ENCODE measurements around the gene SH3TC1.

The SH3TC1 gene

GRCh38 chr4:8240211-8241041 lies 41.3 kb downstream of the SH3TC1 start:
- no peak overlapping the region for H3K27ac ChIP-seq (ENCODE audit: low read depth, low read length)
- H3K9me2 ChIP-seq (replicated peaks; ENCODE audit: control insufficient read depth, low read length), result no peaks in the 10 kb centered on the region
- no peak overlapping the region for H3K4me2 ChIP-seq (ENCODE audit: low read length)
- no peaks in the 10 kb centered on the region for H3K79me2 ChIP-seq (ENCODE audit: control insufficient read depth, low read length)
- no peaks in the 10 kb centered on the region for H3K27me3 ChIP-seq (ENCODE audit: control insufficient read depth, low read length)
- H3K4me1 ChIP-seq (ENCODE audit: control insufficient read depth, low read length), result peaks cover 25% of the 10 kb centered on the region
- H3K36me3 ChIP-seq (ENCODE audit: control insufficient read depth, low read length), result peaks cover 64% of the 10 kb centered on the region
- H4K20me1 ChIP-seq (ENCODE audit: control insufficient read depth, insufficient read depth, low read depth, low read length), result no peaks in the 10 kb centered on the region
- H3K9me3 ChIP-seq (ENCODE audit: control insufficient read depth, insufficient read depth, low read length), result no peaks in the 10 kb centered on the region
- TF ChIP-seq, protein P1, sequence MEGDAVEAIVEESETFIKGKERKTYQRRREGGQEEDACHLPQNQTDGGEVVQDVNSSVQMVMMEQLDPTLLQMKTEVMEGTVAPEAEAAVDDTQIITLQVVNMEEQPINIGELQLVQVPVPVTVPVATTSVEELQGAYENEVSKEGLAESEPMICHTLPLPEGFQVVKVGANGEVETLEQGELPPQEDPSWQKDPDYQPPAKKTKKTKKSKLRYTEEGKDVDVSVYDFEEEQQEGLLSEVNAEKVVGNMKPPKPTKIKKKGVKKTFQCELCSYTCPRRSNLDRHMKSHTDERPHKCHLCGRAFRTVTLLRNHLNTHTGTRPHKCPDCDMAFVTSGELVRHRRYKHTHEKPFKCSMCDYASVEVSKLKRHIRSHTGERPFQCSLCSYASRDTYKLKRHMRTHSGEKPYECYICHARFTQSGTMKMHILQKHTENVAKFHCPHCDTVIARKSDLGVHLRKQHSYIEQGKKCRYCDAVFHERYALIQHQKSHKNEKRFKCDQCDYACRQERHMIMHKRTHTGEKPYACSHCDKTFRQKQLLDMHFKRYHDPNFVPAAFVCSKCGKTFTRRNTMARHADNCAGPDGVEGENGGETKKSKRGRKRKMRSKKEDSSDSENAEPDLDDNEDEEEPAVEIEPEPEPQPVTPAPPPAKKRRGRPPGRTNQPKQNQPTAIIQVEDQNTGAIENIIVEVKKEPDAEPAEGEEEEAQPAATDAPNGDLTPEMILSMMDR (IDR thresholded peaks at IDR 0.05; ENCODE audit: low read depth, low read length, poor library complexity, severe bottlenecking), result no peak
- TF ChIP-seq EZH2phosphoT487 (IDR thresholded peaks at IDR 0.05; ENCODE audit: borderline replicate concordance, low read length), result no peak
- no peak overlapping the region for H3K4me3 ChIP-seq (ENCODE audit: low read length)
- no peaks in the 10 kb centered on the region for H3F3A ChIP-seq (ENCODE audit: control insufficient read depth, insufficient read depth)

GRCh38 chr4:8241211-8241779 lies 42.2 kb downstream of the SH3TC1 start:
- Histone ChIP-seq H3F3A (ENCODE audit: control insufficient read depth, insufficient read depth) (no peaks in the 10 kb centered on the region), H4K20me1 (ENCODE audit: control insufficient read depth, insufficient read depth, low read depth, low read length) (no peaks in the 10 kb centered on the region), H3K9me3 (ENCODE audit: control insufficient read depth, insufficient read depth, low read length) (no peaks in the 10 kb centered on the region), H3K4me1 (ENCODE audit: control insufficient read depth, low read length) (peaks cover 24% of the 10 kb centered on the region), H3K36me3 (ENCODE audit: control insufficient read depth, low read length) (peaks cover 55% of the 10 kb centered on the region), H3K27me3 (ENCODE audit: control insufficient read depth, low read length) (no peaks in the 10 kb centered on the region), H3K27ac (ENCODE audit: low read depth, low read length) (no peak overlapping the region), H3K9me2 (replicated peaks; ENCODE audit: control insufficient read depth, low read length) (no peaks in the 10 kb centered on the region), H3K4me2 (ENCODE audit: low read length) (no peak overlapping the region), H3K79me2 (ENCODE audit: control insufficient read depth, low read length) (no peaks in the 10 kb centered on the region), H3K4me3 (ENCODE audit: low read length) (no peak overlapping the region)
- TF ChIP-seq, protein P1 (IDR thresholded peaks at IDR 0.05; ENCODE audit: low read depth, low read length, poor library complexity, severe bottlenecking), result no peak
- TF ChIP-seq EZH2phosphoT487 (IDR thresholded peaks at IDR 0.05; ENCODE audit: borderline replicate concordance, low read length), result no peak

GRCh38 chr4:8241895-8242696 lies 43.0 kb downstream of the SH3TC1 start:
- H3K27ac ChIP-seq (ENCODE audit: low read depth, low read length), result no peak overlapping the region
- no peaks in the 10 kb centered on the region for H3K9me3 ChIP-seq (ENCODE audit: control insufficient read depth, insufficient read depth, low read length)
- TF ChIP-seq, protein P1 (IDR thresholded peaks at IDR 0.05; ENCODE audit: low read depth, low read length, poor library complexity, severe bottlenecking), result peak; percentile 97
- no peak for TF ChIP-seq EZH2phosphoT487 (IDR thresholded peaks at IDR 0.05; ENCODE audit: borderline replicate concordance, low read length)
- H3K79me2 ChIP-seq (ENCODE audit: control insufficient read depth, low read length), result no peaks in the 10 kb centered on the region
- no peak overlapping the region for H3K4me3 ChIP-seq (ENCODE audit: low read length)
- no peaks in the 10 kb centered on the region for H3K9me2 ChIP-seq (replicated peaks; ENCODE audit: control insufficient read depth, low read length)
- H3K27me3 ChIP-seq (ENCODE audit: control insufficient read depth, low read length), result no peaks in the 10 kb centered on the region
- peaks cover 20% of the 10 kb centered on the region for H3K4me1 ChIP-seq (ENCODE audit: control insufficient read depth, low read length)
- no peaks in the 10 kb centered on the region for H4K20me1 ChIP-seq (ENCODE audit: control insufficient read depth, insufficient read depth, low read depth, low read length)
- H3K4me2 ChIP-seq (ENCODE audit: low read length), result no peak overlapping the region
- peaks cover 49% of the 10 kb centered on the region for H3K36me3 ChIP-seq (ENCODE audit: control insufficient read depth, low read length)
- no peaks in the 10 kb centered on the region for H3F3A ChIP-seq (ENCODE audit: control insufficient read depth, insufficient read depth)
